ENCODE measurements around the gene CATSPER1. TPM values are rescaled to one million over a fixed set of nuclear protein-coding genes. Genes with fewer than 3 reads are reported as not detected.

CATSPER1 gene
- total RNA-seq, 4 donors from 2014 or later: 1.5 TPM; not detected in 3

DNA sequence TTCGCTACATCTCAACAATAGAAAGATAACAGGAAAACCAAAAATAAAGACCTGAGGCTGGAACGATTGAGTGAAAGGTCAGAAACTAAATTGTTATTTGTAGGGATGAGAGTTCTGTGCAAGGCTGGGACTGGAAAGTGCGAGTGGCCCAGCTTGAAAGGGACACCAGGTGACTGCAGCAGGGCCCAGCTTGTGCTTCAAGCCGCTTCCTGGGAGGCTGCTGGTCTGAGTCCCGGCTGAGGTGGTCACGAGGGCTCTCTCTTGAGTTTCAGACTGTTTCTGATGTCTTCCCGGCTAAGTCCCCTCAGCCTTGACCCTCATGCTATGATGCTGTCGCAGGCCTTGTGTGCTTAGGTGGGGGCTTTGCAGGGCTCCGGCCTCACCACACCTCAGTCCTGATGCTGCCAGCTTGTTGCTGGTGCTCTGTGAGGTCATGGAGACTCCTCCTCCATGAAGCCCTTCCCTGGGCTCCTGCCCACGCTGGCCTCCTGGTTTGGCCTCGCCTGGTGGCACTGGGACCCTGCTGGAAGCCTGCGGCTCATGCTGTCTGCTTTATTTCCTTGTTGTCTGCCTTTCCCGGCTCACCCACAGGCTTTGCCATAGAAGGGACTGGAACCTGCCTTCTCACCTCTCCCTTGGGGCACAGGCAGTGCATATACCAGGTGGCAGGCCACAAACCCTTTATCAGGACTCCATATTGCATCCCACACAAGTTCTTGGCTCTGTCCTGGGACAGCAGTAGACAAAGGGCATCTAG lies 20.0 kb downstream of the CATSPER1 start:
- TF ChIP-seq, protein P1, sequence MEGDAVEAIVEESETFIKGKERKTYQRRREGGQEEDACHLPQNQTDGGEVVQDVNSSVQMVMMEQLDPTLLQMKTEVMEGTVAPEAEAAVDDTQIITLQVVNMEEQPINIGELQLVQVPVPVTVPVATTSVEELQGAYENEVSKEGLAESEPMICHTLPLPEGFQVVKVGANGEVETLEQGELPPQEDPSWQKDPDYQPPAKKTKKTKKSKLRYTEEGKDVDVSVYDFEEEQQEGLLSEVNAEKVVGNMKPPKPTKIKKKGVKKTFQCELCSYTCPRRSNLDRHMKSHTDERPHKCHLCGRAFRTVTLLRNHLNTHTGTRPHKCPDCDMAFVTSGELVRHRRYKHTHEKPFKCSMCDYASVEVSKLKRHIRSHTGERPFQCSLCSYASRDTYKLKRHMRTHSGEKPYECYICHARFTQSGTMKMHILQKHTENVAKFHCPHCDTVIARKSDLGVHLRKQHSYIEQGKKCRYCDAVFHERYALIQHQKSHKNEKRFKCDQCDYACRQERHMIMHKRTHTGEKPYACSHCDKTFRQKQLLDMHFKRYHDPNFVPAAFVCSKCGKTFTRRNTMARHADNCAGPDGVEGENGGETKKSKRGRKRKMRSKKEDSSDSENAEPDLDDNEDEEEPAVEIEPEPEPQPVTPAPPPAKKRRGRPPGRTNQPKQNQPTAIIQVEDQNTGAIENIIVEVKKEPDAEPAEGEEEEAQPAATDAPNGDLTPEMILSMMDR (IDR thresholded peaks at IDR 0.05; ENCODE audit: low read depth): no peak

- TF ChIP-seq, protein P1 (IDR thresholded peaks at IDR 0.05; ENCODE audit: low read depth): no peak
These were observed 22.1 kb downstream of the CATSPER1 start for GRCh38 chr11:66004186-66004585.

DNA sequence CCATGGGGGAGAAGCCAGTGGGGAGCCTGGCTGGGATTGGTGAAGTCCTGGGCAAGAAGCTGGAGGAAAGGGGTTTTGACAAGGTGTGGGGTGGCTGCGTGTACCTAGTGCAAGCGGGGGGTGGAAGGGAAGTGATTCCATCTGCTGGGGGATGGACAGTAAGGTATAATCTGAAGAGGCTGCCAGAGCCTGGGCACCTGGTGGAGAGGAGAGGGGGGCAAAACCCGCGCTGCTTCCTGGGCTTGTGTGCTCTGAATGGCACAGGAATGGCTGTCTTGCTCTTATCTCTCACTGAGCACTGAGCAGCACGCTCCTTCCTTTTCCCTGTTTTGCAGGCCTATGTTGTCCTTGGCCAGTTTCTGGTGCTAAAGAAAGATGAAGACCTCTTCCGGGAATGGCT lies 23.0 kb downstream of the CATSPER1 start:
- TF ChIP-seq, protein P1 (IDR thresholded peaks at IDR 0.05; ENCODE audit: low read depth): no peak

- TF ChIP-seq, protein P1 (IDR thresholded peaks at IDR 0.05; ENCODE audit: low read depth): no peak
These were observed 23.5 kb downstream of the CATSPER1 start for GRCh38 chr11:66002648-66003225.

GRCh38 chr11:66001942-66002647 lies 24.2 kb downstream of the CATSPER1 start, which contains the start of the genes BANF1 and EIF1AD:
Gene BANF1 (plus strand): TSS chr11:66002503. CDS start chr11:66003251, 748 bp downstream.
Gene EIF1AD (minus strand): TSS chr11:66002157. CDS start chr11:66000389, 1,768 bp downstream.
- TF ChIP-seq, protein P1 (IDR thresholded peaks at IDR 0.05; ENCODE audit: low read depth): no peak

DNA sequence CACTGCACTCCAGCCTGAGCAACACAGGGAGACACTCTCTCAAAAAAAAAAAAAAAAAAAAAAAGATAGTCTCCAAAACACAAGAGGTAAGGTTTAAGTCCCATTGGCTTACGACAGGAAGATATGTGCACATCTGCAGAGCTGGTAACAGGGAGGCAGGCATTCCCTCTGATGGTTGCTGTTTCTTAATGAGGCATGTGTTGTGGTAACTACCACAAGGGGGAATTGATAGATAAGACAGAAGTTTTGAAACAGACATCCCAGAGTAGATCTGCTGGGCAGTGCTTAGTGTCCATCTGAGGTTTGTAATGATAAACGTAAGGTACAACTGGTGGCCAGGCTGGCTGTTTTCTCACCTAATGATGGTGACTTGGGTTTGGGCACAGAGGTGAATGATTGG lies 29.0 kb downstream of the CATSPER1 start:
- TF ChIP-seq, protein P1 (IDR thresholded peaks at IDR 0.05; ENCODE audit: low read depth): no peak

- TF ChIP-seq, protein P1 (IDR thresholded peaks at IDR 0.05; ENCODE audit: low read depth): no peak
These were observed 34.2 kb downstream of the CATSPER1 start for GRCh38 chr11:65992056-65992455.

Measured in subcutaneous adipose tissue (tissue), 4 donors.